ENCODE measurements around the gene MRC1. TPM values are rescaled to one million over a fixed set of nuclear protein-coding genes. Genes with fewer than 3 reads are reported as not detected.

MRC1 gene
- total and polyA plus RNA-seq, 2 donors (not counting 3 experiments of a cell fraction or from before 2014, with no cell fraction given): 0.03 to 0.13 TPM

- H3K36me3 ChIP-seq (ENCODE audit: control insufficient read depth in 2 of 2, extremely low read depth in 1 of 2, insufficient read depth in 2 of 2, low read length in 2 of 2): no peaks in the 10 kb centered on the region
- peaks cover 0 to 2% of the 10 kb centered on the region in 2 experiments for H3K27me3 ChIP-seq (ENCODE audit: control insufficient read depth in 2 of 2, insufficient read depth in 2 of 2, low read length in 2 of 2)
- no peaks in the 10 kb centered on the region for H3K9me3 ChIP-seq (replicated peaks; ENCODE audit: control insufficient read depth, insufficient read depth, low read length)
- FAIRE-seq (no peak), DNase-seq (ENCODE audit: low read depth, low spot score) (no peak)
- ChIA-PET POLR2A (no interaction called here), CTCF (no interaction called here)
- no peak overlapping the region for H3K4me2 ChIP-seq (ENCODE audit: insufficient read depth, low read length)
- no peak overlapping the region for H3K9ac ChIP-seq (replicated peaks; ENCODE audit: extremely low read depth, insufficient read depth, low read length)
- dilution Hi-C loops (cut with MboI; ENCODE audit: extremely low pct_ligation_motif_present, low sequenced_read_pairs): no loop called here
- H3K27ac ChIP-seq (ENCODE audit: insufficient read depth, low read depth, low read length): no peak overlapping the region
- no TSS peak for BruUV-seq (replicated peaks)
- no peaks in the 10 kb centered on the region for H3K79me2 ChIP-seq (ENCODE audit: control insufficient read depth, insufficient read depth, low read length)
- no peaks in the 10 kb centered on the region for H4K20me1 ChIP-seq (replicated peaks; ENCODE audit: control insufficient read depth, extremely low read depth, insufficient read depth, low read length)
- H3K9me1 ChIP-seq (replicated peaks; ENCODE audit: control insufficient read depth, extremely low read depth, insufficient read depth, low read length): no peaks in the 10 kb centered on the region
- H3K4me3 ChIP-seq (replicated peaks in 1 of 3; ENCODE audit: insufficient read depth in 1 of 3, low read depth in 1 of 3, low read length in 3 of 3): no peak overlapping the region
- no peaks in the 10 kb centered on the region for H3K4me1 ChIP-seq (ENCODE audit: control insufficient read depth, extremely low read depth, insufficient read depth, low read length)
- intact Hi-C loops (cut with micrococcal nuclease): no loop called here
- TF ChIP-seq POLR2AphosphoS5 (IDR thresholded peaks at IDR 0.05; ENCODE audit: insufficient read depth, low read depth, low read length): no peak
- no peak for TF ChIP-seq MYC (IDR thresholded peaks at IDR 0.05; ENCODE audit: low read depth, low read length)
- TF ChIP-seq, protein P1, sequence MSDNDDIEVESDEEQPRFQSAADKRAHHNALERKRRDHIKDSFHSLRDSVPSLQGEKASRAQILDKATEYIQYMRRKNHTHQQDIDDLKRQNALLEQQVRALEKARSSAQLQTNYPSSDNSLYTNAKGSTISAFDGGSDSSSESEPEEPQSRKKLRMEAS (IDR thresholded peaks at IDR 0.05; ENCODE audit: insufficient read depth, insufficient read length): no peak
- TF ChIP-seq EZH2 (IDR thresholded peaks at IDR 0.05; ENCODE audit: borderline replicate concordance, low read depth, low read length, severe bottlenecking): no peak
- no peak for TF ChIP-seq FOS (IDR thresholded peaks at IDR 0.05; ENCODE audit: borderline replicate concordance, insufficient read depth, low read length)
- TF ChIP-seq POLR2A (IDR thresholded peaks at IDR 0.05; ENCODE audit: low read depth, low read length): no peak
- TF ChIP-seq, protein P2, sequence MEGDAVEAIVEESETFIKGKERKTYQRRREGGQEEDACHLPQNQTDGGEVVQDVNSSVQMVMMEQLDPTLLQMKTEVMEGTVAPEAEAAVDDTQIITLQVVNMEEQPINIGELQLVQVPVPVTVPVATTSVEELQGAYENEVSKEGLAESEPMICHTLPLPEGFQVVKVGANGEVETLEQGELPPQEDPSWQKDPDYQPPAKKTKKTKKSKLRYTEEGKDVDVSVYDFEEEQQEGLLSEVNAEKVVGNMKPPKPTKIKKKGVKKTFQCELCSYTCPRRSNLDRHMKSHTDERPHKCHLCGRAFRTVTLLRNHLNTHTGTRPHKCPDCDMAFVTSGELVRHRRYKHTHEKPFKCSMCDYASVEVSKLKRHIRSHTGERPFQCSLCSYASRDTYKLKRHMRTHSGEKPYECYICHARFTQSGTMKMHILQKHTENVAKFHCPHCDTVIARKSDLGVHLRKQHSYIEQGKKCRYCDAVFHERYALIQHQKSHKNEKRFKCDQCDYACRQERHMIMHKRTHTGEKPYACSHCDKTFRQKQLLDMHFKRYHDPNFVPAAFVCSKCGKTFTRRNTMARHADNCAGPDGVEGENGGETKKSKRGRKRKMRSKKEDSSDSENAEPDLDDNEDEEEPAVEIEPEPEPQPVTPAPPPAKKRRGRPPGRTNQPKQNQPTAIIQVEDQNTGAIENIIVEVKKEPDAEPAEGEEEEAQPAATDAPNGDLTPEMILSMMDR (IDR thresholded peaks at IDR 0.05; ENCODE audit: extremely low read depth in 1 of 2, insufficient read depth in 1 of 2, low read depth in 1 of 2, low read length in 2 of 2): no peak
- TF ChIP-seq GATA2 (IDR thresholded peaks at IDR 0.05; ENCODE audit: insufficient read depth, insufficient read length, low read depth, low read length): no peak
- no peak for TF ChIP-seq JUN (IDR thresholded peaks at IDR 0.05; ENCODE audit: borderline replicate concordance, insufficient read depth, insufficient read length, low read depth)
- H2AFZ ChIP-seq (ENCODE audit: low read depth, low read length): no peak overlapping the region
Measured at GRCh38 chr10:17918187-17918903, 109.2 kb downstream of the MRC1 start.
